Eye (tissue), 1 donor: Measurements from ENCODE around the gene SPAG5.

ENCODE experiments used
- DNase-seq: peaks from one replicate; pipeline ENCODE4 v3.0.0-alpha.2; 2015

The SPAG5 gene

DNA sequence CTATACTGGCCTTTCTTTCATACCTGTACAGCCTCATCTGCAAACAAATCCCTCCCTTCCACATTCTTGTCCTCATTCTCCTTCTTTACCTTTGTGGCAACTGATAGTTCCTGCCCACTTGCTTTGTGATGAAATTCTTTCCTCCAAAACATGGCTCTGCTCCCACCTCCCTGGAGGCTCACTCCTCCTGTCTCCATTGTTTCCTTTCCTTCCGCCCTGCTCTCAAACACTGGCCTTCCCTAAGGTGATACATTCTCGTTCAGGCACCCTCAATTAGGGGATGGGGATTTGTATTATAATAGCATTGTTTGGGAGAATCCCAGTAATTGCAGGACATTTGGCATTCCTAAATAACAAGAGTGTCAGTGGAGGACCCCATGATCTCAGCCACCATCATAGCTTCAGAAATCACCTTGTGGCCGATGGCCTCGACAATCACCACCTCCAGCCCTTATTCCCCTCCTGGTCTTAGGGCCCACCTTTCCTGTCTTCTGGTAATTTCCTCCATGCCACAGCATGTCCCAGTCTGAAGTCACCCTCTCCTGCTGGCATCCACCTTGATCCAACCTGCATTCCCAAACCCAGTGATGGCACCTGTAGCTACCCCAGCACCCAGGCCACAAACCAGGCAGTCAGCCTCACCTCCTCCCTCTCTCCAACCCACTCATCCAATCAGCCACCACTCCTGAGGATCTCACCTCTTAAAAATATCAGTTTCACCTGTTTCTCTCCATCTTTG lies 54.3 kb downstream of the SPAG5 start:
- no peak for DNase-seq

DNA sequence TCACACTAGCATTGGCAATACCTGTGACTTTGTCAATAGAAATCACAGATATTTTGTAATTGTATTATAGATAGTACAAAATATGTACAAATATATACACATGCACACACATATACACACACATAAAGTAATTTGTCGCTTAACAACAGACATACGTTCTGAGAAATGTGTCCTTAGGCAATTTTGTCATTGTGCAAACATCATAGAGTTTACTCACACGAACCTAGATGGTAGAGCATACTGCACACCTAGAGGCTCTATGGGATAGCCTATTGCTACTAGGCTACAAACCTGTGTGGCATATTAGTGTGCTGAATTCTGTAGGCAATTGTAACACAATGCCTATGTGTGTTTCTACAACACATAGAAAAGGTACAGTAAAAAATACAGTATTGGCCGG lies 57.4 kb downstream of the SPAG5 start:
- DNase-seq = no peak

GRCh38 chr17:28540231-28540630 lies 58.6 kb downstream of the SPAG5 start:
- no peak for DNase-seq

DNA sequence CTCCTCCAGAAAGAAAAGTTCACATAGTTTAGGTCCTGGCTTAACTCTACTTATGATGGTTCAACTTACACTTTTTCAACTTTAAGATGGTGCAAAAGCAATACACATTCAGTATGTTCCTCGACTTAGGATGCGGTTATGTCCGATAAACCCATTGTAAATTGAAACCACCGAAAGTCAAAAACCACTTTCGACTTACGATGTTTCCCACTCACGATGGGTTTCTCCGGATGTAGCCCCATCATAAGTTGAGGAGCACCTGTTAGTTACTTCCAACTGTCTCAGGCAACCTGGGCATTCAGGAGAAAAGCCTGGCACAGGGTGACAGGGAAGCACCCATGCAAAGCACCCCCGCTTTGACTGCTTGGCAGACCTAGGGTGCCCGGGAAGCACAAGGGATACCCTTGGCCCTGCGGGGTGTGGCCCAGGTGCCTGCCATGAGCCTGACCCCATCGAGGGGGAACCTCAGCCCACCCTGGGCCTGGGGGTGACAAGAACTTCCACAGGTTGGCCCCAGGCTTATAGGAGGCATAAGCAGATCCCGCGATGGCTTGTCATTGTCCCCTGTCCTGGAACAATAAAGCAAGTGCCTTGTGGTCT lies 60.4 kb downstream of the SPAG5 start:
- DNase-seq = no peak

GRCh38 chr17:28537219-28537610 lies 61.6 kb downstream of the SPAG5 start:
- no peak for DNase-seq

DNA sequence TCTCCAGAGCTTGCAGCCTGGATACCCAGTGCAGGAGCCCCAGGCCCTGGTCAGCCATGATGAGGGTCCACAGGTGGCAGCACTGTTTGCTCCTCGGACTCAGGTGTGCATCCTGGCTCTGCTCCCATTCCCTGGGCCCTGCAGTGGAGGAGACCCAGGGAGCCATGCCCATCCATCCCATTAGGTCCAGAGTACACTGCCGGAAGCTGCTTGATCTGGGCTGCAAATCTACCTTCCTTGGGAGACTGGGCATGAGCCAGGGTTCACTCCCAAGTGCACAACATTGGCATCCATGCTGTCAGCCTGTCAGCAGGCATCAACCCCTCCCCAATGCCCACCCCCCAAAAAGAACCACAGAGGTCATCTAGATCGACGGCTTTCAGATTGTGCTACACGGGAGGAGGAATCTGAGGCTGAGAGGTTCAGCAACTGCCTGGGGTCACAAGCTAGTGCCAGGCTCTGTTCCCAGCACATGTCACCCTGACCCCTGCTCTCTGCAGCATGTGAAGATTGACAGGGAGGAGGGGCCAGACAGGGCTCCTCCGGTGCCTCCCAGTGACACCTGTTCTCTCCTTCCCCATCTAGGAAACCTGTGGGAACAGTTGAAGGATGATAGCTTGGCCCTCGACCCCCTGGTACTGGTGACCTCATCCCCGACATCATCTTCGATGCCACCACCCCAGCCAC lies 62.1 kb downstream of the SPAG5 start:
- DNase-seq = no peak

GRCh38 chr17:28534740-28535375 lies 64.0 kb downstream of the SPAG5 start:
- no peak for DNase-seq

DNA sequence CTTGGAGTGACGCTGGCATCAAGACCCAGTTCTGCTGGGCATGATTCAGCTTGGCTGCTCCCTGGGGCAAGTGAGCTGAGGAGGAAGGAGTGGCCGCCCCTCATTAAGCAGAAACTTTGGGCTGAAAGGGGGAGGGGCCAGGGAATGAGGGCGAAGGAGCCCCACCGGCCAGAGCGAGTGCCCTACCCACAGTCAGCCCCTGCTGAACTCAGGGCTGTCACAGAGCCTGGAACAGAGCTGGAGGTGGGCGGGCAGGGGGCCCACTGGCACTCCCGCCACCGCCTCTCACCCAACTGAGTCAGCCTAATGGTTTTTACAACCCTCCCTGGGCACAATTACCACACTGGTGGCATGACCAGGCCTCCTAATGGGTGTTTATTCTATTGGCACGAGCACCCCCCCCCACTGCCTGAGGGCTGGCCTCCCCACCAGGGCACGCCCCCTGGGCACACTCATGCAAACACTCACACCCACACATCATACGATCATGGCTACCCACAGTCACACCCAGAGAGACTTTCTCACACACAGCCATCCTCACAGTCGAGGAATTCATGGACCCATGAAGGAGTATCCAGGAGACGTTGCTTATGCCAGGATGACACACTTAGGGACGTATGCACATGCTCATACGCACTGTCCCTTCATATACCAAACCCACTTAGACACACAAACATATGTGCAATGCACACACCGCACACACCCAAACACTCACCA lies 65.6 kb downstream of the SPAG5 start:
- no peak for DNase-seq

- DNase-seq = no peak
Measured at GRCh38 chr17:28532050-28532960, 66.5 kb downstream of the SPAG5 start.

GRCh38 chr17:28530926-28531325 lies 67.9 kb downstream of the SPAG5 start:
- no peak for DNase-seq

GRCh38 chr17:28530250-28530649 lies 68.6 kb downstream of the SPAG5 start:
- DNase-seq = no peak

GRCh38 chr17:28529013-28529400 lies 69.8 kb downstream of the SPAG5 start:
- DNase-seq = no peak

- no peak for DNase-seq
Measured at GRCh38 chr17:28528327-28529012, 70.4 kb downstream of the SPAG5 start.

DNA sequence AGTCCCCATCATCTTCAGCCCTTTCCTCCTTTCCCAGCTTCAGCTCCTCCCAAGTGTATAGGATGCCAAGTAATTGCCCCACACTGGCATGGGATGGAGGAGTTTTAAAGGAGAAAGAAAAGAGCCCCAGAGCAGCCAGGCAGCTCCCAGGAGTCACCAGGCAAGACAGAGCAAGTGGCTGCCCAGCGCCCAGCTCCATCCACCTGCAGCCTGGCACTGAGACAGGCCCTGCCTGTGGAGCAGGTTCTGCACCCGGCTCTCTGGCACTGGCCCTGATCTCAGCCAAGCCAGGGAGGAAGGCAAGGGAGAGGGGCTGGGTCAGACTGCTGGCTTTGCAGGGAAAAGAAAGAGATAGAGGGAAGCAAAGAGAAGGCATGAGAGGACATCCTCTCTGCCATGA lies 71.0 kb downstream of the SPAG5 start:
- no peak for DNase-seq
